Neuronal stem cell (in vitro differentiated cells): ENCODE data around the gene ODF2L.

ENCODE experiments used
- DNase-seq: peaks from one replicate; pipeline ENCODE4 v3.0.0-alpha.2; 2013; ENCODE audit warnings: low spot score
- H2AFZ ChIP-seq: one replicate; pipeline ENCODE4 v1.6.1; 2013; ENCODE audit warnings: mild to moderate bottlenecking, low read length, inconsistent platforms
- H2AK5ac ChIP-seq: 2 replicates; pipeline ENCODE4 v1.6.1; 2013; ENCODE audit warnings: low read depth, mild to moderate bottlenecking, inconsistent platforms, low read length, moderate library complexity, mixed read lengths
- H2BK120ac ChIP-seq: 2 replicates; pipeline ENCODE4 v1.6.1; 2013; ENCODE audit warnings: low read depth, mild to moderate bottlenecking, inconsistent platforms, low read length, moderate library complexity, mixed read lengths
- H2BK12ac ChIP-seq: one replicate; pipeline ENCODE4 v1.6.1; 2013; ENCODE audit warnings: low read length, inconsistent platforms
- H2BK15ac ChIP-seq: 2 replicates; pipeline ENCODE4 v1.6.1; 2013; ENCODE audit warnings: mild to moderate bottlenecking, low read length, inconsistent platforms, mixed read lengths
- H2BK5ac ChIP-seq: one replicate; pipeline ENCODE4 v1.6.1; 2013; ENCODE audit warnings: inconsistent platforms, mild to moderate bottlenecking, low read length, moderate library complexity
- H3K14ac ChIP-seq: one replicate; pipeline ENCODE4 v1.6.1; 2013; ENCODE audit warnings: low read length, inconsistent platforms
- H3K18ac ChIP-seq: 2 replicates; pipeline ENCODE4 v1.6.1; 2013; ENCODE audit warnings: low read length, inconsistent platforms
- H3K23ac ChIP-seq: 2 replicates; pipeline ENCODE4 v1.6.1; 2013; ENCODE audit warnings: low read depth, mild to moderate bottlenecking, mixed read lengths, low read length, inconsistent platforms; ENCODE audit not compliant: poor library complexity
- H3K27ac ChIP-seq: replicated peaks from 3 replicates; pipeline ENCODE4 v1.5.1; 2013; ENCODE audit warnings: low read length, inconsistent platforms
- H3K27me3 ChIP-seq, 3 experiments: 2 replicates each; pipeline ENCODE4 v1.6.1; 2013; ENCODE audit warnings: low read length in 3 of 3, mild to moderate bottlenecking in 2 of 3, inconsistent platforms in 1 of 3, low read depth in 1 of 3, mixed read lengths in 1 of 3, moderate library complexity in 1 of 3; ENCODE audit not compliant: control insufficient read depth in 3 of 3, insufficient read depth in 3 of 3
- H3K36me3 ChIP-seq, 2 donors: replicated peaks in 1 of 2; 2 replicates each; pipeline ENCODE4 v1.6.1; 2013; ENCODE audit warnings: low read length in 2 of 2; ENCODE audit not compliant: control insufficient read depth in 2 of 2, insufficient read depth in 2 of 2
- H3K4ac ChIP-seq: 2 replicates; pipeline ENCODE4 v1.6.1; 2013; ENCODE audit warnings: inconsistent platforms, mild to moderate bottlenecking, low read length, moderate library complexity
- H3K4me1 ChIP-seq, 2 donors: 1 replicate in 1 of 2; 2 replicates in 1 of 2; pipeline ENCODE4 v1.6.1; 2013; ENCODE audit warnings: low read length in 2 of 2, low read depth in 1 of 2; ENCODE audit not compliant: control insufficient read depth in 2 of 2, insufficient read depth in 1 of 2
- H3K4me2 ChIP-seq: one replicate; pipeline ENCODE4 v1.6.1; 2013; ENCODE audit warnings: mild to moderate bottlenecking, low read length, inconsistent platforms; ENCODE audit not compliant: insufficient read depth, poor library complexity, severe bottlenecking
- H3K4me3 ChIP-seq, 2 donors: 2 replicates each; pipeline ENCODE4 v1.5.1; 2013; ENCODE audit warnings: low read length in 2 of 2, mild to moderate bottlenecking in 2 of 2, inconsistent platforms in 1 of 2, moderate library complexity in 1 of 2
- H3K79me1 ChIP-seq: one replicate; pipeline ENCODE4 v1.6.1; 2013; ENCODE audit warnings: low read depth, mild to moderate bottlenecking, inconsistent platforms, low read length, moderate library complexity
- H3K9ac ChIP-seq: one replicate; pipeline ENCODE4 v1.6.1; 2013; ENCODE audit warnings: mild to moderate bottlenecking, low read depth, low read length, inconsistent platforms; ENCODE audit not compliant: poor library complexity
- H3K9me3 ChIP-seq, 2 donors: replicated peaks in 1 of 2; 2 replicates each; pipeline versions ENCODE3 to v1.6.1; 2013; ENCODE audit warnings: low read length in 2 of 2, mild to moderate bottlenecking in 2 of 2, inconsistent platforms in 1 of 2, low read depth in 1 of 2, mixed read lengths in 1 of 2, moderate library complexity in 1 of 2; ENCODE audit not compliant: control insufficient read depth in 2 of 2, insufficient read depth in 1 of 2
- H4K8ac ChIP-seq: one replicate; pipeline ENCODE4 v1.6.1; 2013; ENCODE audit warnings: low read depth, mild to moderate bottlenecking, inconsistent platforms, low read length, moderate library complexity
- H4K91ac ChIP-seq: one replicate; pipeline ENCODE4 v1.6.1; 2013; ENCODE audit warnings: low read length, low read depth, mild to moderate bottlenecking, inconsistent platforms; ENCODE audit not compliant: poor library complexity
- WGBS, 2 donors: extraction: QIAGEN DNeasy Blood & Tissue Kit; methylation state at CpG; one replicate each; pipeline ENCODE4 v1.1.7; 2013; ENCODE audit warnings: missing lambda C conversion rate in 2 of 2, mixed read lengths in 1 of 2; ENCODE audit not compliant: insufficient read length in 2 of 2, insufficient replicate concordance in 1 of 2; ENCODE audit errors: extremely low coverage in 2 of 2; 5-methylcytosine and 5-hydroxymethylcytosine counted together

ODF2L gene

DNA sequence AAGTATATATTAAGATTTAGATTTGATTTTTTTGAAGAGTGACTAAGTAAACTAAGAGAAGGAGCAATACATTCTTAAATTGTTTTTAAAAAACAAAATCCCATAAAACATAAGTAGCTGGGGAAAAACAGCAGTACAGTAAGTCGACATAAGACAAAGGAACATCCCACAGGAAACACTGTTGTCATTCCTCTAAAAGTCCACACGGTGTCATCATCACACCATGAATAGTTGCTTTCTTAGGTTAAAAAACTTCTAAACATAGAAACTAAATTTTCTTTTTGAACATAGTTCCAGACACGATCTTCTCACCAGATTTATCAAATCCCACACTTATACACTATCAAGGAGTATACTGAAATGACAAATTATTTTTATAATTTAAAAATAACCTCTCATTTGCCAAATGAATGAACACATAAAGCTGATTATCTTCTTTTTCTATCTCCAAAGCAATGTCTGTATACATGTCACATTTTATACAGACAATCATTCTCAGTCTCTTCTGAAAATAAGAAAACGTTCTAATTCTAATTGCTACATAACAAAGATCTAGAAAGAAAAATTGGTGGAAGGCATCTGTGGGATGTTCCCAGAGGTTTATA is 15.8 kb downstream of the ODF2L start:
- WGBS, 2 donors = no CpG with 5 or more reads among the region's 4 CpGs

DNA sequence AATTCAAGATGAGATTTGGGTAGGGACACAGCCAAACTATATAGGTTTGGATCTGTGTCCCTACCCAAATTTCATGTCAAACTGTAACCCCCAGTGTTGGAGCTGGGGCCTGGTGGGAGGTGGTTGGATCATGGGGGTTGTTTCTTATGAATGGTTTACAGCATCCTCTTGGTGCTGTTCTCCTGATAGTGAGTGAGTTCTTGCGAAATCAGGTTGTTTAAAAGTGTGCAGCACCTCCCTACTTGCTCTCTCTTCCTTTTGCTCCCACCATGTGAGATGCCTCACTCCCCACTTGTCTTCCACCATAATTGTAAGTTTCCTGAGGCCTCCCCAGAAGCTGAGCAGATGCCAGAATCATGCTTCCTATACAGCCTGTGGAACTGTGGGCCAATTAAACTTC is 17.3 kb downstream of the ODF2L start:
- Histone ChIP-seq H2BK15ac (no peak overlapping the region), H3K14ac (no peak overlapping the region), H2BK12ac (no peak overlapping the region), H2AFZ (no peak overlapping the region), H3K4me3 (no peak overlapping the region), H3K27ac (no peak overlapping the region), H3K36me3 (peaks cover 0 to 16% of the 10 kb centered on the region in 2 donors), H3K18ac (no peak overlapping the region), H2BK5ac (no peak overlapping the region), H3K23ac (no peak overlapping the region), H3K9ac (no peak overlapping the region), H3K27me3 (no peaks in the 10 kb centered on the region), H4K91ac (no peak overlapping the region), H3K79me1 (no peaks in the 10 kb centered on the region), H2AK5ac (no peak overlapping the region), H3K9me3 (peaks cover 5 to 14% of the 10 kb centered on the region in 2 donors), H3K4me1 (no peaks in the 10 kb centered on the region), H3K4me2 (no peak overlapping the region), H4K8ac (no peak overlapping the region), H3K4ac (no peak overlapping the region), H2BK120ac (no peak overlapping the region)
- DNase-seq = no peak
- no CpG with 5 or more reads among the region's 1 CpG for WGBS, 2 donors

More for the DNA sequence above, 15.8 kb downstream of the ODF2L start:
- no peak overlapping the region for H3K23ac ChIP-seq
- H4K91ac ChIP-seq = no peak overlapping the region
- H3K27ac ChIP-seq = no peak overlapping the region
- H2AK5ac ChIP-seq = no peak overlapping the region
- H3K9me3 ChIP-seq = peaks cover 5 to 14% of the 10 kb centered on the region in 2 donors
- H3K36me3 ChIP-seq = peaks cover 0 to 7% of the 10 kb centered on the region in 2 donors
- H3K4me2 ChIP-seq = no peak overlapping the region
- no peak overlapping the region for H3K9ac ChIP-seq
- no peak overlapping the region for H4K8ac ChIP-seq
- no peak overlapping the region for H2AFZ ChIP-seq
- H2BK120ac ChIP-seq = no peak overlapping the region
- H3K27me3 ChIP-seq = no peaks in the 10 kb centered on the region
- H3K18ac ChIP-seq = no peak overlapping the region
- DNase-seq = peak; percentile 45
- H3K14ac ChIP-seq = no peak overlapping the region
- H3K79me1 ChIP-seq = no peaks in the 10 kb centered on the region
- no peak overlapping the region for H2BK5ac ChIP-seq
- H3K4me3 ChIP-seq = no peak overlapping the region
- H3K4ac ChIP-seq = no peak overlapping the region
- H2BK15ac ChIP-seq = no peak overlapping the region
- no peaks in the 10 kb centered on the region for H3K4me1 ChIP-seq
- H2BK12ac ChIP-seq = no peak overlapping the region

DNA sequence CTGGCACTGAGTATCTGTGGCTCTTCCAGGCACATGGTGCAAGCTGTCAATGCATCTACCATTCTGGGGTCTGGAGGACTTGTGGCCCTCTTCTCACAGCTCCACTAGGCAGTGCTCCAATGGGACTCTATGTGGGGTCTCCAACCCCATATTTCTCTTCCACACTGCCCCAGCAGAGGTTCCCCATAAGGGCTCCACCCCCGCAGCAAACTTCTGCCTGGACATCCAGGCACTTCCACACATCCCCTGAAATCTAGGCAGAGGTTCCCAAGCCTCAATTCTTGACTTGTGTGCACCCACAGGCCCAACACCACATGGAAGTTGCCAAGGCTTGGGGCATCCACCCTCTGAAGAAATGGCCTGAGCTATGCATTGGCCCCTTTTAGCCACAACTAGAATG is 18.8 kb downstream of the ODF2L start:
- peaks cover 5 to 14% of the 10 kb centered on the region in 2 donors for H3K9me3 ChIP-seq
- no peaks in the 10 kb centered on the region for H3K27me3 ChIP-seq
- H2AK5ac ChIP-seq = no peak overlapping the region
- DNase-seq = no peak
- H3K14ac ChIP-seq = no peak overlapping the region
- no peak overlapping the region for H3K18ac ChIP-seq
- H3K36me3 ChIP-seq = peaks cover 0 to 21% of the 10 kb centered on the region in 2 donors
- no peak overlapping the region for H2BK120ac ChIP-seq
- H2BK12ac ChIP-seq = no peak overlapping the region
- no peak overlapping the region for H4K8ac ChIP-seq
- no peak overlapping the region for H2BK15ac ChIP-seq
- no peak overlapping the region for H3K4me3 ChIP-seq
- H3K23ac ChIP-seq = no peak overlapping the region
- H3K4me2 ChIP-seq = no peak overlapping the region
- H4K91ac ChIP-seq = no peak overlapping the region
- no peak overlapping the region for H3K27ac ChIP-seq
- WGBS, 2 donors = no CpG with 5 or more reads among the region's 1 CpG
- H3K9ac ChIP-seq = no peak overlapping the region
- H2AFZ ChIP-seq = no peak overlapping the region
- no peaks in the 10 kb centered on the region for H3K4me1 ChIP-seq
- H3K79me1 ChIP-seq = no peaks in the 10 kb centered on the region
- no peak overlapping the region for H2BK5ac ChIP-seq
- no peak overlapping the region for H3K4ac ChIP-seq

DNA sequence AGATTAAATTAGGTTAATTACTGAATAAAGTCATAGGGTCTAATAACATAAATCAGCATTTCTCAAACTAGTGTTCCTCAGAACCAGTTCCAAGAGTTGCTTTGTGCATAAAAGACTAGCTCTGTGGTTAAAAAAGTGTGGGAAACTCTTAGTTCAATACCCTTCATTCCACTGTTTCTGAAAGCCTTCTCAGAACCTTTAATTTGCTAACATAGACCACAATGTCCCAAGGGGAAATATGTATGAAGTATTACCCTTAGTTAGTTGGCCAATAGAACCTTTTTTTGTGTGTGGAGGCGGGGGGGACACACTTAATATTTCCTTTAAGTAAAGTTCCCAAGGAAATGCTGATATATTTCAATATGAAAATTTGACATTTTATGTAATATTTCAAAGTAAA is 20.4 kb downstream of the ODF2L start:
- no peak overlapping the region for H3K18ac ChIP-seq
- no peak overlapping the region for H3K23ac ChIP-seq
- H2AFZ ChIP-seq = no peak overlapping the region
- H2BK120ac ChIP-seq = no peak overlapping the region
- H3K27ac ChIP-seq = no peak overlapping the region
- no CpG with 5 or more reads among the region's 1 CpG for WGBS, 2 donors
- H3K4ac ChIP-seq = no peak overlapping the region
- H4K91ac ChIP-seq = no peak overlapping the region
- H3K9ac ChIP-seq = no peak overlapping the region
- H3K4me1 ChIP-seq = no peaks in the 10 kb centered on the region
- no peak overlapping the region for H2BK15ac ChIP-seq
- peaks cover 5 to 14% of the 10 kb centered on the region in 2 donors for H3K9me3 ChIP-seq
- no peak overlapping the region for H3K14ac ChIP-seq
- H2BK5ac ChIP-seq = no peak overlapping the region
- H3K36me3 ChIP-seq = peaks cover 0 to 21% of the 10 kb centered on the region in 2 donors
- no peak overlapping the region for H2AK5ac ChIP-seq
- no peak overlapping the region for H3K4me3 ChIP-seq
- H4K8ac ChIP-seq = no peak overlapping the region
- no peak for DNase-seq
- no peak overlapping the region for H3K4me2 ChIP-seq
- no peak overlapping the region for H2BK12ac ChIP-seq
- no peaks in the 10 kb centered on the region for H3K27me3 ChIP-seq
- H3K79me1 ChIP-seq = no peaks in the 10 kb centered on the region
